ENCODE data around the gene NTRK3.

DNA sequence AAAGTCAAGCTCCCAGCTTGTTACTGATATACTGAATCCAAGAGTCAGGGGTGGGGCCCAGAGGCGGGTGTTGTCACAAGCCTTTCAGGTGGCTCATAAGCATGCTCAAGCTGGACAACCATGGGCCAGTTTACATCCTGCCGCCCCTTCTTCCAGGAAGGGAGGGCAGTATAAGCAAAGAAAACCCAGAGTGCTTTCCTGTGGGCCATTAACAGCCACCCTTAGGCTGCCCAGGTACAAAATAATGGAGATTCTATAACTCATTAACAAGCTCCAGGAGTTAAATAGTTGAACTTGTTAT is 183.2 kb downstream of the NTRK3 start:
- TF ChIP-seq, protein P1, sequence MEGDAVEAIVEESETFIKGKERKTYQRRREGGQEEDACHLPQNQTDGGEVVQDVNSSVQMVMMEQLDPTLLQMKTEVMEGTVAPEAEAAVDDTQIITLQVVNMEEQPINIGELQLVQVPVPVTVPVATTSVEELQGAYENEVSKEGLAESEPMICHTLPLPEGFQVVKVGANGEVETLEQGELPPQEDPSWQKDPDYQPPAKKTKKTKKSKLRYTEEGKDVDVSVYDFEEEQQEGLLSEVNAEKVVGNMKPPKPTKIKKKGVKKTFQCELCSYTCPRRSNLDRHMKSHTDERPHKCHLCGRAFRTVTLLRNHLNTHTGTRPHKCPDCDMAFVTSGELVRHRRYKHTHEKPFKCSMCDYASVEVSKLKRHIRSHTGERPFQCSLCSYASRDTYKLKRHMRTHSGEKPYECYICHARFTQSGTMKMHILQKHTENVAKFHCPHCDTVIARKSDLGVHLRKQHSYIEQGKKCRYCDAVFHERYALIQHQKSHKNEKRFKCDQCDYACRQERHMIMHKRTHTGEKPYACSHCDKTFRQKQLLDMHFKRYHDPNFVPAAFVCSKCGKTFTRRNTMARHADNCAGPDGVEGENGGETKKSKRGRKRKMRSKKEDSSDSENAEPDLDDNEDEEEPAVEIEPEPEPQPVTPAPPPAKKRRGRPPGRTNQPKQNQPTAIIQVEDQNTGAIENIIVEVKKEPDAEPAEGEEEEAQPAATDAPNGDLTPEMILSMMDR (IDR thresholded peaks at IDR 0.05) = no peak
- TF ChIP-seq POLR2A (IDR thresholded peaks at IDR 0.05) (no peak), POLR2AphosphoS5 (IDR thresholded peaks at IDR 0.05) (no peak)

All from prostate gland (tissue), 2 donors.